Testis (tissue), 3 donors: ENCODE results near the gene NUBPL. TPM values are rescaled to one million over a fixed set of nuclear protein-coding genes. Genes with fewer than 3 reads are reported as not detected.

Experiments
- DNase-seq: peaks from one replicate; pipeline ENCODE4 v3.0.0-alpha.2; 2019
- H3K27ac ChIP-seq, 2 donors: fragments of 200-600 bp; sonication (generic); one replicate each; pipeline ENCODE4 v1.5.1; 2019
- H3K27me3 ChIP-seq: fragments of 200-600 bp; sonication (generic); one replicate; pipeline ENCODE4 v1.5.1; 2019
- H3K36me3 ChIP-seq: fragments of 200-600 bp; sonication (generic); one replicate; pipeline ENCODE4 v1.5.1; 2017; ENCODE audit warnings: low read depth; ENCODE audit errors: missing control alignments
- H3K4me1 ChIP-seq: fragments of 200-600 bp; sonication (generic); one replicate; pipeline ENCODE4 v1.5.1; 2019
- H3K4me3 ChIP-seq, 2 donors: fragments of 200-600 bp; sonication (generic); one replicate each; pipeline ENCODE4 v1.5.1; 2017 to 2019
- H3K9me3 ChIP-seq: fragments of 200-600 bp; sonication (generic); one replicate; pipeline ENCODE4 v1.5.1; 2017
- POLR2A ChIP-seq: fragments of 450-650 bp; IDR thresholded peaks from one replicate; pipeline ENCODE4 v1.6.1; 2017; ENCODE audit warnings: antibody characterized with exemption, mild to moderate bottlenecking, moderate library complexity
- WGBS, 2 donors: methylation state at CpG; one replicate each; pipeline ENCODE4 v1.1.5; 2018; 5-methylcytosine and 5-hydroxymethylcytosine counted together
- intact Hi-C: fragments of 100-400 bp; cut with DNase I; formaldehyde crosslinking; loops from one replicate; pipeline ENCODE4 v1.15.1; 2023; ENCODE audit warnings: low total_unique reads
- polyA plus RNA-seq: library from polyadenylated mRNA; stranded (reverse); fragments of 350-450 nt; fragmentation: Illumina TruSeq; extraction: RNeasy Lipid Tissue Mini Kit (QIAGEN cat#74804); gene quantifications from one replicate; pipeline ENCODE4 v1.2.3, GENCODE V29; 2014; ENCODE audit warnings: low read depth, low replicate concordance; ENCODE audit not compliant: insufficient read depth
- total RNA-seq, 2 donors: library from RNA; depleted of rRNA; stranded (reverse); fragments of >200 nt; gene quantifications; one replicate each; pipeline ENCODE4 v1.2.3, GENCODE V29; 2016
- TF ChIP-seq, protein P1 (sequence below), 3 experiments: fragments of 450-650 bp in 2 of 3; fragments of 200-600 bp in 1 of 3; sonication (generic) in 1 of 3; IDR thresholded peaks; one replicate each; pipeline ENCODE4 v1.5.1; 2016 to 2019; ENCODE audit warnings: antibody characterized with exemption in 3 of 3, mild to moderate bottlenecking in 2 of 3, moderate library complexity in 1 of 3

NUBPL gene
- total and polyA plus RNA-seq, 3 donors from 2014 or later = 7.8 to 25.0 (median 19.8) TPM

DNA sequence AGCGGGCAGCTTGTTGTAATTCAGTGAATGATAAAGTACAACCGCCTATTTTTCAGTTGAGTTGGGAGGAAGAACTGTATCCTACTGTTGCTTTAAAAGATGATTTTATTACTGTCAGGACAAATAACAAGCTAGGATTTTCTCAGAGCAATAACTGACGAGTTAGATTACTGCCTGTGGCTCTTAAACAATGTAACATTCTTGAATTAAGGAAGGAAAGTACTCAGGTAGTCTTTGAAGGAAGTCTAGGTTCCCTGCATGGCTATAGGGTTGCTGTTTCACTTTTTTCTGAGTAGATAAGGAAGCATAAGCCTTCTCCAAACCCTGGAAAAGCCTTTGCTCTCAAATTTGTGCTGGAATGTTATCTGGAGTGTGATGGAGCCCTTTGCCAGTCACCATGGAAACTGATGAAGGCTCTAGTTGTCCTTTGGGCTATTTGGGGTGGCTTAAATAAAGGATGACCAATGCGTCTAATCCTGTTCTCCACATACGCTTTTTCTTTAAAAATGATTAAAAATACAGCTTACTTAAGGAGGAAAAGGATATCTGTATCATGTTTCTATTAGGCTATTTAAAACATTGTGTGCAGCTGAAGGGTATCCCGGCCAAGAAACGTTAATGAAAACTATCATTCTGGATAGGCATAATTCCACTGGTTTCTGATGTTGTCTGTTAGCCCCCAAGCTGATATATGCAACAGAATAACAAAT, 17.7 kb downstream of the NUBPL start:
- intact Hi-C loops = no loop called here
- whole genome bisulfite sequencing, 2 donors = 39 to 41% methylated on average over 7 of the region's 7 CpGs
- no peak for DNase-seq
- Histone ChIP-seq H3K36me3 (no peaks in the 10 kb centered on the region), H3K4me1 (peaks cover 6% of the 10 kb centered on the region), H3K9me3 (no peaks in the 10 kb centered on the region), H3K4me3 (no peak overlapping the region), H3K27ac (no peak overlapping the region), H3K27me3 (no peaks in the 10 kb centered on the region)
- TF ChIP-seq, protein P1, sequence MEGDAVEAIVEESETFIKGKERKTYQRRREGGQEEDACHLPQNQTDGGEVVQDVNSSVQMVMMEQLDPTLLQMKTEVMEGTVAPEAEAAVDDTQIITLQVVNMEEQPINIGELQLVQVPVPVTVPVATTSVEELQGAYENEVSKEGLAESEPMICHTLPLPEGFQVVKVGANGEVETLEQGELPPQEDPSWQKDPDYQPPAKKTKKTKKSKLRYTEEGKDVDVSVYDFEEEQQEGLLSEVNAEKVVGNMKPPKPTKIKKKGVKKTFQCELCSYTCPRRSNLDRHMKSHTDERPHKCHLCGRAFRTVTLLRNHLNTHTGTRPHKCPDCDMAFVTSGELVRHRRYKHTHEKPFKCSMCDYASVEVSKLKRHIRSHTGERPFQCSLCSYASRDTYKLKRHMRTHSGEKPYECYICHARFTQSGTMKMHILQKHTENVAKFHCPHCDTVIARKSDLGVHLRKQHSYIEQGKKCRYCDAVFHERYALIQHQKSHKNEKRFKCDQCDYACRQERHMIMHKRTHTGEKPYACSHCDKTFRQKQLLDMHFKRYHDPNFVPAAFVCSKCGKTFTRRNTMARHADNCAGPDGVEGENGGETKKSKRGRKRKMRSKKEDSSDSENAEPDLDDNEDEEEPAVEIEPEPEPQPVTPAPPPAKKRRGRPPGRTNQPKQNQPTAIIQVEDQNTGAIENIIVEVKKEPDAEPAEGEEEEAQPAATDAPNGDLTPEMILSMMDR (IDR thresholded peaks at IDR 0.05) = no peak
- no peak for TF ChIP-seq POLR2A

DNA sequence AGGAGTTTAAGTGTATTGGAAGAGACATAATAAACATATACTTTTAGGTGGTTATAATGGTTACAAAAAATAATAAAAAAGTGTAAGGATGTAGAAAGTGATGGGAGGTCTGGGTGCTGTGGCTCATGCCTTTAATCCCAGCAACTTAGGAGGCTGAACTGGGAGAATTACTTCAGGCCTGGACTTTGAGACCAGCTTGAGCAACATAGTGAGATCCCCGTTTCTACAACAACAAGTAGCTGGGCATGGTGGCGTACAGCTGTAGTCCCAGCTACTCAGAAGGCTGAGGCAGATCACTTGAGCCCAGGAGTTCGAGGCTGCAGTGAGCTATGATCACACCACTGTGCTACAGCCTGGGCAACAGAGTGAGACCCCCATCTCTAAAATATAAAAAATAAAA, 19.0 kb downstream of the NUBPL start:
- no peak overlapping the region for H3K27ac ChIP-seq
- H3K4me1 ChIP-seq = peaks cover 6% of the 10 kb centered on the region
- no peaks in the 10 kb centered on the region for H3K36me3 ChIP-seq
- no peak overlapping the region for H3K4me3 ChIP-seq
- DNase-seq = no peak
- H3K9me3 ChIP-seq = no peaks in the 10 kb centered on the region
- TF ChIP-seq POLR2A = no peak
- TF ChIP-seq, protein P1 (IDR thresholded peaks at IDR 0.05) = no peak
- WGBS, 2 donors = 97 to 98% methylated on average over 3 of the region's 3 CpGs
- no peaks in the 10 kb centered on the region for H3K27me3 ChIP-seq
- intact Hi-C loops = no loop called here

DNA sequence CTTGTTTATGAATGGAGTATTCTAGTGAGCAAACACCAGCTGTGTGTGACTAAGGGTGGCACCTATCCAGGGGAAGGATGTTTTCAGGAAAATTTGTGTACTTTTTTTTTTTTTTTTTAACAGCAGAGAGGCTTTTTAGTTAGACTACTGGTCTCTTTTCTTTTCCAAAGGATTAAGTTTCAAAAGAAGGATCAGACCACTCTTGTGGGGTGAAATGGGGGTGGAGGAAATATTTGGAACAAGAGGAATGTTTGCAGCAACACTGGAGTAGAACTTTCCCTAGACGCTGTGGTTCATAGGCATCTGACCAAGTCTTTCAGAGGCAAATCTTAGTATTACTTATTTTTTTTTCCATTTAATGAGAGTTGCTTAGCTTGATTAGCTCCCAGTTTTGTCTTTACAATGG, 21.1 kb downstream of the NUBPL start:
- no peaks in the 10 kb centered on the region for H3K9me3 ChIP-seq
- H3K27ac ChIP-seq = no peak overlapping the region
- no peaks in the 10 kb centered on the region for H3K27me3 ChIP-seq
- TF ChIP-seq, protein P1 (IDR thresholded peaks at IDR 0.05) = no peak
- TF ChIP-seq POLR2A = no peak
- H3K4me1 ChIP-seq = peaks cover 6% of the 10 kb centered on the region
- intact Hi-C loops = no loop called here
- no peak overlapping the region for H3K4me3 ChIP-seq
- peak; percentile 36 for DNase-seq
- no peaks in the 10 kb centered on the region for H3K36me3 ChIP-seq
- 49 to 54% methylated on average over 1 of the region's 1 CpG for WGBS, 2 donors

DNA sequence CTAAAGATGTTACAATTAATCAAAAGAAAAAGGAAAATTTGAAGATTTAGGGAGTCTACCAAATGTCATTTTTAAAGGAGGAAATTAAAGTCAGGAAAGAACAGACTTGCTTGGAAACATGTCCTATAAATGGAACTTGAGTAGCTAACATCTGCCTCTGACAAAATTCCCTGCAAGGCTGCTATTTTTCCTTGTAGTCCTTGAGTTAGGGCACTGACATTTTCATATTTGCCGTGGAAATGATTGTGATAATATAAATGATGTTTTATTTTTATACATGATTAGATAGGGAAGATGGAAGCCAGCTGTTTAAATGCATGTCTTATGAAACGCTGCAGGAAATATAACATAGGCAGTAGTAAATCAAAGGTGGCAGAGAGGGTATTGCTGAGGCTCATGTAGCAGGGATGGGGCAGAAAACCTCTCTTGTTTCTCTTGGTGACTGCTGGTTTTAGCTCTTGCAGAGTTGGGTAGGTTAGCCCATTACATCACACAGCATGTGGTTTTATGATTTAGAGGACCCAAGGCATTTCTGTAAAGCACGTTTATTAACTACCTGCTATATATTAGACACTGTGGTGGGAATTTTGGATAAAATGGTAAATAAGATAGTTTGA, 21.7 kb downstream of the NUBPL start:
- no peak overlapping the region for H3K27ac ChIP-seq

DNA sequence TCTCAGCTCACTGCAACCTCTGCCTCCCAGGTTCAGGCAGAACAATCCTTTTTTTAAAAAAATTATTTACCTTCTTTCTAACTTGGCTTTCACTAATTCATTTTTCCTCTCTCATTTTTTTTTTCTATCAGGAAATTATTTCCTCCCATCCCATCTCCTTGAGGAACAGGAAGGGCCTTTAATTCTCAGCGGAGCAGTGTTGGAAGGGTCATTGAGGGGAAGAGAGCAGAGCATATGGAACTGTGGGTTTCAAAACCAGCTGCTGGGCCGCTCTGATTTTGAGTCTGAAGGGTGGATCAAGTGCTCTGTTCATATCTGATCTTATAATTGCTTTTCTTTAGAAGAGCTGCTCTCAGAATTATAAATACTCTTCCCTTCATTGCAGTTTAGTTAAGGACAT, 29.0 kb downstream of the NUBPL start:
- 54 to 70% methylated on average over 2 of the region's 2 CpGs for WGBS, 2 donors
- H3K27me3 ChIP-seq = no peaks in the 10 kb centered on the region
- H3K4me3 ChIP-seq = no peak overlapping the region
- H3K36me3 ChIP-seq = no peaks in the 10 kb centered on the region
- no peak overlapping the region for H3K27ac ChIP-seq
- no peaks in the 10 kb centered on the region for H3K4me1 ChIP-seq
- DNase-seq = no peak
- H3K9me3 ChIP-seq = no peaks in the 10 kb centered on the region
- TF ChIP-seq, protein P1 (IDR thresholded peaks at IDR 0.05) = no peak
- TF ChIP-seq POLR2A = no peak
- intact Hi-C loops = no loop called here

More for the DNA sequence above, 21.7 kb downstream of the NUBPL start:
- no peaks in the 10 kb centered on the region for H3K27me3 ChIP-seq
- no peaks in the 10 kb centered on the region for H3K36me3 ChIP-seq
- H3K9me3 ChIP-seq = no peaks in the 10 kb centered on the region
- H3K4me3 ChIP-seq = no peak overlapping the region
- intact Hi-C loops = no loop called here
- TF ChIP-seq POLR2A = no peak
- 57 to 66% methylated on average over 3 of the region's 3 CpGs for WGBS, 2 donors
- DNase-seq = no peak
- H3K4me1 ChIP-seq = peaks cover 6% of the 10 kb centered on the region
